SH-SY5Y (cell line): Measurements from ENCODE around the gene ZFR.

Experiments
- GATA2 ChIP-seq: IDR thresholded peaks from 2 replicates; pipeline ENCODE4 v1.6.1; 2011; ENCODE audit warnings: mild to moderate bottlenecking, low read depth, low read length
- GATA3 ChIP-seq: IDR thresholded peaks from 2 replicates; pipeline ENCODE4 v1.6.1; 2011; ENCODE audit warnings: low read depth, mild to moderate bottlenecking, low read length, moderate library complexity

DNA sequence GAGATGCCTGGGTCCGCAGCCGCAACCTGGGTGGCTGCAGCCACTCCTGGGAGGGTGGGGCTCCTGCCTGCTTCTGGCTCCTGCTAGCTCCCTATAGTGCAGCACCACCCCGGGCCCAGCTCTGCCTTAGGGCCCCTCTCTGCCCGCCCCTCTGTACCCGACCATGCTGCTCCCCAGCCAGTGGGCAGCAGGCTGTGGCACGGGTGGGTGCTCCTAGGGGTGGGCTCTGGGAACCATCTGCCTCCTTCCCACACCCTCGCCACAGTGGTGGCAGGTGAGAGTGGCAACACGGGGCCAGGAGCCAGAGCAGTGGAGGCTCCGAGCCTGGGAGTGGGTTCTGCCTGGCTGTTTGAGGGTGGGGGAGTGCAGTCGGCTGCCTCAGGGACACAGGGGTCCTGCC lies 124.0 kb downstream of the ZFR start:
- TF ChIP-seq GATA2 (no peak), GATA3 (no peak)
